AG09319 (cell line): ENCODE results near the gene C12orf43.

Experiments
- DNase-seq: peaks from one replicate; pipeline ENCODE4 v3.0.0-alpha.2; 2010; ENCODE audit warnings: low read depth; ENCODE audit errors: extremely low read depth
- TF ChIP-seq, protein P1 (sequence below): IDR thresholded peaks from 2 replicates; pipeline ENCODE4 v1.5.1; 2011; ENCODE audit warnings: low read depth, mild to moderate bottlenecking, inconsistent platforms, low read length, moderate library complexity

The C12orf43 gene

DNA sequence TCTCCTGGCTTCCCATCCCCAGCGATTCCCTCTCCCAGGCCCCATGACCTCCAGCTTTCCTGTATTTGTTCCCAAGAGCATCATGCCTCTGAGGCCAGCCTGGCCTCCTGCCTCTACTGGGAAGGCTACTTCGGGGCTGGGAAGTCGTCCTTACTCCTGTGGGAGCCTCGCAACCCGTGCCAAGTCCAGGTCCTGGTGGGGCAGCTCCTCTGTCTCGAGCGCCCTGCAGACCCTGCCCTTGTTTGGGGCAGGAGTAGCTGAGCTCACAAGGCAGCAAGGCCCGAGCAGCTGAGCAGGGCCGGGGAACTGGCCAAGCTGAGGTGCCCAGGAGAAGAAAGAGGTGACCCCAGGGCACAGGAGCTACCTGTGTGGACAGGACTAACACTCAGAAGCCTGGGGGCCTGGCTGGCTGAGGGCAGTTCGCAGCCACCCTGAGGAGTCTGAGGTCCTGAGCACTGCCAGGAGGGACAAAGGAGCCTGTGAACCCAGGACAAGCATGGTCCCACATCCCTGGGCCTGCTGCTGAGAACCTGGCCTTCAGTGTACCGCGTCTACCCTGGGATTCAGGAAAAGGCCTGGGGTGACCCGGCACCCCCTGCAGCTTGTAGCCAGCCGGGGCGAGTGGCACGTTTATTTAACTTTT lies 14.3 kb downstream of the C12orf43 start:
- no peak for DNase-seq
- TF ChIP-seq, protein P1, sequence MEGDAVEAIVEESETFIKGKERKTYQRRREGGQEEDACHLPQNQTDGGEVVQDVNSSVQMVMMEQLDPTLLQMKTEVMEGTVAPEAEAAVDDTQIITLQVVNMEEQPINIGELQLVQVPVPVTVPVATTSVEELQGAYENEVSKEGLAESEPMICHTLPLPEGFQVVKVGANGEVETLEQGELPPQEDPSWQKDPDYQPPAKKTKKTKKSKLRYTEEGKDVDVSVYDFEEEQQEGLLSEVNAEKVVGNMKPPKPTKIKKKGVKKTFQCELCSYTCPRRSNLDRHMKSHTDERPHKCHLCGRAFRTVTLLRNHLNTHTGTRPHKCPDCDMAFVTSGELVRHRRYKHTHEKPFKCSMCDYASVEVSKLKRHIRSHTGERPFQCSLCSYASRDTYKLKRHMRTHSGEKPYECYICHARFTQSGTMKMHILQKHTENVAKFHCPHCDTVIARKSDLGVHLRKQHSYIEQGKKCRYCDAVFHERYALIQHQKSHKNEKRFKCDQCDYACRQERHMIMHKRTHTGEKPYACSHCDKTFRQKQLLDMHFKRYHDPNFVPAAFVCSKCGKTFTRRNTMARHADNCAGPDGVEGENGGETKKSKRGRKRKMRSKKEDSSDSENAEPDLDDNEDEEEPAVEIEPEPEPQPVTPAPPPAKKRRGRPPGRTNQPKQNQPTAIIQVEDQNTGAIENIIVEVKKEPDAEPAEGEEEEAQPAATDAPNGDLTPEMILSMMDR = no peak

DNA sequence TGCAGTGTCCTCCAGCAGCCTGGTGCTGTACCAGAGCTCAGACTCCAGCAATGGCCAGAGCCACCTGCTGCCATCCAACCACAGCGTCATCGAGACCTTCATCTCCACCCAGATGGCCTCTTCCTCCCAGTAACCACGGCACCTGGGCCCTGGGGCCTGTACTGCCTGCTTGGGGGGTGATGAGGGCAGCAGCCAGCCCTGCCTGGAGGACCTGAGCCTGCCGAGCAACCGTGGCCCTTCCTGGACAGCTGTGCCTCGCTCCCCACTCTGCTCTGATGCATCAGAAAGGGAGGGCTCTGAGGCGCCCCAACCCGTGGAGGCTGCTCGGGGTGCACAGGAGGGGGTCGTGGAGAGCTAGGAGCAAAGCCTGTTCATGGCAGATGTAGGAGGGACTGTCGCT lies 15.2 kb downstream of the C12orf43 start:
- DNase-seq = no peak
- TF ChIP-seq, protein P1 = no peak

DNA sequence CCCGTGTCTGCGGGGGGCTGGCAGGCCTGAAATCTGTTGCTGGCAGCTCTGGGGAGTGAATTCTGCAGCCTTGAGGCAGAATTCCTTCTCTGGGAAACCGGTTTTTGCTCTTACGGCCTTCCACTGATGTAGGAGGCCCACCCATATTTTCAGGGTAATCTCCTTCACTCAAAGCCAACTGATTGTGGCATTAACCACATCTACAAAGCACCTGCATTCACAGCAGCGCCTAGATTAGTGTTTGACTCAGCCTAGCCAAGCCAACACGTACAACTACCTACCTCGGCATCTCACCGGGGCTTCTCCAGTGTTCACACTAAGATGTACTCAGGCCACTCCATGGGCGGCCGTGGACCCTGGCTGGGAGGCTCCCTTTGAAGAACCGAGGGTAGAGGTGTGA lies 15.8 kb downstream of the C12orf43 start:
- TF ChIP-seq, protein P1 = no peak
- DNase-seq = no peak

DNA sequence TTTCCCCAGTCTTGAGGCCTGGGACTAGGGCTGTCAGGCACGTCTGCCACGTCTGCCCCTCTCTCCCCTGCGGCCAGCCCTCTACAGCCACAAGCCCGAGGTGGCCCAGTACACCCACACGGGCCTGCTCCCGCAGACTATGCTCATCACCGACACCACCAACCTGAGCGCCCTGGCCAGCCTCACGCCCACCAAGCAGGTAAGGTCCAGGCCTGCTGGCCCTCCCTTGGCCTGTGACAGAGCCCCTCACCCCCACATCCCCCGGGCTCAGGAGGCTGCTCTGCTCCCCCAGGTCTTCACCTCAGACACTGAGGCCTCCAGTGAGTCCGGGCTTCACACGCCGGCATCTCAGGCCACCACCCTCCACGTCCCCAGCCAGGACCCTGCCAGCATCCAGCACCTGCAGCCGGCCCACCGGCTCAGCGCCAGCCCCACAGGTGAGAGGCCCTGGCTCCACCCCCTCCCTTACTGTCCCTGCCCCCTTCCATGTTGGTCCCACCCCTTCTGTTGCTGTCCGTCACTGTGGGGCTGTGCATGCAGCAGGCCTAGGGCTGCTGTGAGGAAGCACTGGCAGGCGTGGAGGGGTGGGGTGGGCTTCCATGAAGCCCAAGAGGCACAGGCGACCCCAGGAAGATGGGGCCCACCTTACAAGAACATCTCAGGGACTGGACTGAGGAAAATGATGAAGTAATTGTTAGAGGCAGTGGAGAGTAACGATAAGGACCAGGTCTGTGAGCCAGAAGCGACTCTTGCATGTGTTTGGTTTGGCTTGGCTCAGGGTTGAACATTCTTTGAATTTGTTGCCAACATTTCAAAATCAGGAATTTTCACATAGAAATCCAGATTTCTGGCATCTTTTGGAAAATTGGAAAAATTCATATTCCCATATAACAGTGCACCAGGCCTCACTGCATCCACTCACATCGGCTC lies 16.8 kb downstream of the C12orf43 start:
- no peak for DNase-seq
- TF ChIP-seq, protein P1 = no peak

DNA sequence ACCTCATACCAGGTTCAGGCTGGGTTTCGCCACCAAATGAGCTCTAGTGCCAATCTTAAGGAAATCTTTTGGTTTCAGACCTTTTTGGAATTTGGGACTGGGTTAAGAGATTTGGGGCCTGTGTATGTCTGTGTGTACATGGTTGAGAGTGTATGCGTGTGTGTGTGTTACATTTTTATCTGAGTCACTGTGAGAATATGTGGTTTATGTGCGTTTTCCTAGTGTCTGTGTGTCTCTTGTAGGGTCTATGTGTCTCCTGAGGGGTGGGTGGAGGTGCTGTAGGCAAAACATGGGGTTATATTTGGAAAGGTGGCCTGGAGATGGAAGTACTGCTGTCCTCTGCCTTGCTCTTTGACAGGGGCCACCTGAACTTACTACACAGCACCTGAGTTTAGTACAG lies 17.9 kb downstream of the C12orf43 start:
- DNase-seq = no peak
- TF ChIP-seq, protein P1 = no peak

DNA sequence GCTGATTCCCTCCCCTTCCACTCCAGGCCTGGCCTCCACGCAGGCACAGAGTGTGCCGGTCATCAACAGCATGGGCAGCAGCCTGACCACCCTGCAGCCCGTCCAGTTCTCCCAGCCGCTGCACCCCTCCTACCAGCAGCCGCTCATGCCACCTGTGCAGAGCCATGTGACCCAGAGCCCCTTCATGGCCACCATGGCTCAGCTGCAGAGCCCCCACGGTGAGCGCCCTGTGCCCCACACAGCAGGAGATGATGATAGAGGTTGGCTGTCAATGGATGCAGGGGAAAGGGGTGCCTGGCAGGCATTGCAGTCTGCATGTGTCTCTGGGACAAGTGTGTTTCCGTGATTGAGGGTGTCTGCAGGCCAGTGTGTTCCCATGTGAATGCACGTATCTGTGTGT lies 18.8 kb downstream of the C12orf43 start:
- TF ChIP-seq, protein P1 = no peak
- DNase-seq = no peak

DNA sequence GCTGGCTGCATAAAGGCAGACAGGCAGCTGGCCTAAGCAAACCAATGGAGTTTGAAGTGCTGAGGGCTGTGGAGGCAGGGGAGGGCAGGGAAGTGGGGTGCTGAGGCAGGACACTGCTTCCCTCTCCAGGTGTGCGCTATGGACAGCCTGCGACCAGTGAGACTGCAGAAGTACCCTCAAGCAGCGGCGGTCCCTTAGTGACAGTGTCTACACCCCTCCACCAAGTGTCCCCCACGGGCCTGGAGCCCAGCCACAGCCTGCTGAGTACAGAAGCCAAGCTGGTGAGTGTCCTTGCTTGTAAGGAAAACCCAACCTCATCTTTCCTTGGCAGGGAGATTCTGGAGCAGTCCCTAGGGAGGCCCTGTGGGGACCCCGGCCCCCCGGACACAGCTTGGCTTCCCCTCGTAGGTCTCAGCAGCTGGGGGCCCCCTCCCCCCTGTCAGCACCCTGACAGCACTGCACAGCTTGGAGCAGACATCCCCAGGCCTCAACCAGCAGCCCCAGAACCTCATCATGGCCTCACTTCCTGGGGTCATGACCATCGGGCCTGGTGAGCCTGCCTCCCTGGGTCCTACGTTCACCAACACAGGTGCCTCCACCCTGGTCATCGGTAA lies 20.0 kb downstream of the C12orf43 start:
- no peak for DNase-seq
- TF ChIP-seq, protein P1 = no peak
